GM10847 (cell line): ENCODE results near the gene FUOM.

ENCODE experiments used
- POLR2A ChIP-seq: IDR thresholded peaks from 2 replicates; pipeline ENCODE4 v1.6.1; 2011; ENCODE audit not compliant: insufficient read length; ENCODE audit errors: extremely low read depth

Gene FUOM

DNA sequence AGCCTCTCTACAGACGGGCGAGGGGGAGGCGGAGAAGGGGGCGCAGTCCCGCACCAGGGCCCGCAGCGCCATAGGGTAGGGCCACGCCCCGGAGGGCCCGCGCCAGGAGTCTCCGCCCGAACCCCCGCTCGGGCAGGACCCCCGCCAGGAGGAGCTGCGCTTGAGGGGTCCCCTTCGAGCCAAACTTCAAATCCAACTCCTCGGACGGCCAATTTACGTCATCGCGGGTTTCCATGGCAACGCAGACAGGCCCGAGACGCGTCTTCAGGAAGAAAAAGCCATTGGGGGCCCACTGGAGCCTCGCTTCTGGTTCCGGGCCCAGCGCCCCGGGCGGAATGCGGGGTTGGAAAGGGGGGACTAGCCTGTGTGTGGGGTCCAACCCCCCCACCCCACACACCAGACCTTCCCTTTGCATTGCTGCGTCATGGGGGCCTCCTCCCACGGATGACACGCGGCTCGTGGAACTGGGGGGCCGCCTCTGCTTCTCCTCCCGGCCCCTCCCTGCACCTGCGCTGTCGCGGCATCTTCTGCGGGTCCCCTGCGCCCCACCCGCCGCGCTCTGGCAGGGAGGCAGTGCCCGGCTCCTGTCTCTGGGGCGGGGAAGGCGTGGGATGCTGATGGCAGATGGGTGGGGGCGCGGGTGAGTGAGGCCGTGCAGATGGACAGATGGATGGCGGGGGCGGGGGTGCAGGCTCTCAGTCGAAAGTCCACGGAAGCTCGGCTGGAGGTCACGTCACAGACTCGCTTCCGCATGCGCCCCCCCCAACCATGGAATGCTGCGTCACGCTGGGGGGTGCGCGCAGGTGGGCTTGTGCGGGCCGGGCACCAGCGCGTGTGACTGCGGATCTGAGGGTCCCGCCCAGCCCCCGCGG lies 22.3 kb downstream of the FUOM start:
- no peak for TF ChIP-seq POLR2A

DNA sequence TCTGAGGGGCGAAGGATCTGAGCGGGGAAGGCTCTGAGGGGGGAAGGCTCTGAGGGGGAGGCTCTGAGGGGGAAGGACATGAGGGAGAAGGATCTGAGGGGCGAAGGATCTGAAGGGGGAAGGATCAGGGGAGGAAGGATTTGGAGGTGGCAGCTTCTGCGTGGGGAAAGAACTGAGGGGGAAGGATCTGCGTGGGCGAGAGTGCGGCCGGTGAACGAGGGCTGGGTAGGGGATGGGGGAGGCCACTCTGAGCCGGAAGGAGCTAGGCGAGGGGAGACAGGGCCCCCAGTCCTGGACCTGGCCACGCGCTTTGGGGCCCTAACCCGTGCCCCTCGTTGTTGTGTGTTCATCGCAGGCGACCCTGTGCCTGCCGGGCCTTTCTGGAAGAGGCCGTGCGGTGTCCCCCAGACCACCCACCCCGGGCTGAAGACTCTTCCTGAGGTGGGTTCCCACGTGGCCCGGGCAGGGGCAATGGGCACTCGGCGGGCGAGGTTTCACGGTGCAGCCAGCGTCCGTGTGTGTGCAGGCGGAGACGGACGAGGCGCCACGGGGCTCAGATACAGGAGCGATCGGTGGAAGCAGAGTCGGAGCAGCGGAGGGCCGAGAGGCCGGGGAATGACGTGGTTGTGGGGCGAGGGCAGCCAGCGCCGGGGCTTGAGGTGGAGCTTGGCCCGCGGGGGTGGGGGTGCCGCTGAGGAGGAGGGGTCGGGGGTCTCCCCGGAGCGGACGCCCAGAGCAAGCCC lies 23.1 kb downstream of the FUOM start:
- no peak for TF ChIP-seq POLR2A

- TF ChIP-seq POLR2A: no peak
Measured at GRCh38 chr10:133332936-133333699, 24.7 kb downstream of the FUOM start.

DNA sequence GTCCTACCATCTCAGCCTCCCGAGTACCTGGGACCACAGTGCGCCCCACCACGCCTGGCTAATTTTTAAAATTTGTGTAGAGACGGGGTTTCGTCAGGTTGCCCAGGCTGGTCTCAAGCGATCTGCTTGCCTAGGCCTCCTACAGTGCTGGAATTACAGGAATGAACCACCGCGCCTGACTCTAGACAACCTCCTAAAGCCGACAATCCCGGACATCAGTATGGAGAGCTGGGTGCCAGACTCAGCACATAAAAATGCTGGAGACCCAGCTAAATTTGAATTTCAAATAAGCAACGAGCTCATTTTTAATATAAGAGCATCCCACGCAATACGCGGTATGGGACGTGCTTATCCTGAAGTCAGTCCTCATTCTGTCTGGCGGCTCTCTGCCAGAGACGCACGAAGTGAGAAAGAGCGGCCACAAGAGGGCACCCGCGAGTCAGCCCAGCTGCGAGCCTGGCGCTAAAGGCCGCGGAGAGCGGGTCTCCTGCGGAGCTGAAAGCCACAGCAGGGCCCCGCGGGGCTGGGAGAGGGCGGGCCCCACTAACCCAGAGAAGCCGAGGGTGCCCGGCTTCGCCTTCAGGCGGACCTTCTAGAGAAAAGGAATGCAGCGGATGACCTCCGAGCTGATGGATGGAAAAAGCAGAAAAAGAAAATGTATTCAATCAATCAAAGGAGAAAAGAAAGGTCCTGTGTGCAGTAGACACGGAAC lies 28.2 kb downstream of the FUOM start:
- no peak for TF ChIP-seq POLR2A

GRCh38 chr10:133328358-133329343 lies 29.2 kb downstream of the FUOM start:
- TF ChIP-seq POLR2A: no peak

DNA sequence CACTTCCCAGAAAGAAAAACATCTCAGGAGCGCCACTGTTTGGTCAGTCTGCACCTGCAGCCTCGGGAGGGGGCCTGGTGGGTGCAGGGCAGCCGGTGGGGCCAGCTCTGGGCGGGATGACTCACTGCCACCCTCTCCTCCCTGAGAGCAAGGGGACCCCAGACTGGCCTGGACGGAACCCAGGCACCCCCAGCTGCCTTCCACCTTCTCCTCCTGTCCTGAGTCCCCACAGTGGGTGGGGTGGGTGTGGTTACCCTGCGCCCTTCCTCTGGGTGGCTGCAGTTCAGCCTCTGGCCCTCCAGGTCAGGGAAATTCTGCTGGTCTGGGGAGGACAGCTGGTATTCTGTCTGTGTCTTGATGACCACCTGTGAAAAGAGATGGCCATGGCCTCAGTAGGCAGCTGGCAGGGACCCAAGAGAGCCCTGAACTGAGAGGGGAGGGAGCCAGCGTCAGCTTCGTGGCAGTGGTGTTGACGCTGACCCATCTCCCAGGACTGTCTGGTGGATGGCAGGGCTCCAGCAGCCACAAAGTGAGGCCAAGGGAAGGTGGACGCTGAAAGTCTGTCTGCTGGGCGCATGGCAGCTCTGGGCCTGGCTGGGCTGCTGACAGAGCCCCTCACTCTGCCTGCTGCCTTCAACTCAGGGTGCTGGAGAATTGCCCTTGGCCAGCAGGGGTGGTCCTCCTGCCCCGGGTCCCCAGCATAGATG lies 30.0 kb downstream of the FUOM start:
- no peak for TF ChIP-seq POLR2A

DNA sequence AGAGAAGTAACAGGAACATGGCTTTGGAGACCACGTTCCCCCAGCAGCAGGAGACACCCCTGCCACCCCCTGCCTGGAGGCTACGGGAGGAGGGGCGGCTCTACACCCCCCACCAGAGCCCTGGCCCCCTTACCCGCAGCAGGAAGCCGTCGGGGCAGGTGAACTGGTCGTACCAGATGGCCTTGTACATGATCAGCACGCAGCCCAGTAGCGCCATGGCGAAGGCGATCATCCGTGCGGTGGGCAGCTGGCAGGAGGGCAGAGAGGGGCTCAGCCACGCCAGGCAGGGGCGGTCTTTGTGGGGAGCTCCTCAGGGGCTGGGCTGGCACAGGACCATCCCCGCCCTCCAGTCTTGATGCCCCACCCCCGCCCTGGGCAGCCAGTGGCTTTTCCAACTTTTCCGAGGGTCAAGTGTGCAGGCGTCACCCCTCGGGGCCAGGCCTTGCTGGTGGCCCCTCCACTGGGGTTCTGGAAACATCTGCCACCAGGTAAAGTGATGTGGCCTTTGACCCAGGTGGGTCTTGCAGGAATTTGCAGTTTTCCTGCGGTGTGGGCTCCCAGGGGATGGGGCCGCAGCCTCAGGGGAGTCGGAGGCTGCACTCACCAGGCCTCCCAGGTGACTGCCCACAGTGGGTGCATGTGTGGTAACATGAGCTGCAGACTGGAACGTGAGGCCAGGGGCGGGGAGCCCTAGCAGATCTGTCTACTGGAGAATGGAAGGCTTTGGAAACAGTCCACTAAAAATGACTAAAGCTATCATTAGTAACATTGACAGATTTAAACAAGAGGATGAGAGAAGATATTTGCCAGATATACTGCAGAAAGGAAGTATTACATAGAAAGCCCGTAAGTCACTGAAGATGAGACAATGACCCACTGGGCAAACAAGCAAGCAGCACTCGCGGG lies 30.8 kb downstream of the FUOM start:
- TF ChIP-seq POLR2A: no peak

- TF ChIP-seq POLR2A: no peak
Measured at GRCh38 chr10:133326223-133326551, 31.6 kb downstream of the FUOM start.

- TF ChIP-seq POLR2A: no peak
Measured at GRCh38 chr10:133325440-133326222, 32.2 kb downstream of the FUOM start.

DNA sequence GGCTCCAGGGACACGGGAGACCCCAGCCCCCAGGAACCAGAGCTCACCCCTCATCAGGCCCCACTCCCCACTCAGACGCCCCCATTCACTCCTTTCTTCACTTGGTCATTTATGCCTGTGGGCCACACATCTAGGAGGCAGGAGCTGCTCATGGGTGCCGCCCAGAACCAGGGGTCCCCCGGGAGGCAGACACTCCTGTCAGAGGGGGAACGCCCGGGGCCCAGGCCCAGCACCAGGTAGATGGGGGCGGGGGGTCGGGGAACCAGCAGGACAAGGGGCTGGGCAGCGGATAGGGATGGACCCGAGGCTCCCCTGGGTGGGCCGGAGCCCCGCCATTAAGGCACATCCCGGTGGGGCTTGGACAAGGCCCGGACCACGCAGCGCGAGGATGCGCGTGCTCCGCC lies 33.0 kb downstream of the FUOM start:
- no peak for TF ChIP-seq POLR2A

DNA sequence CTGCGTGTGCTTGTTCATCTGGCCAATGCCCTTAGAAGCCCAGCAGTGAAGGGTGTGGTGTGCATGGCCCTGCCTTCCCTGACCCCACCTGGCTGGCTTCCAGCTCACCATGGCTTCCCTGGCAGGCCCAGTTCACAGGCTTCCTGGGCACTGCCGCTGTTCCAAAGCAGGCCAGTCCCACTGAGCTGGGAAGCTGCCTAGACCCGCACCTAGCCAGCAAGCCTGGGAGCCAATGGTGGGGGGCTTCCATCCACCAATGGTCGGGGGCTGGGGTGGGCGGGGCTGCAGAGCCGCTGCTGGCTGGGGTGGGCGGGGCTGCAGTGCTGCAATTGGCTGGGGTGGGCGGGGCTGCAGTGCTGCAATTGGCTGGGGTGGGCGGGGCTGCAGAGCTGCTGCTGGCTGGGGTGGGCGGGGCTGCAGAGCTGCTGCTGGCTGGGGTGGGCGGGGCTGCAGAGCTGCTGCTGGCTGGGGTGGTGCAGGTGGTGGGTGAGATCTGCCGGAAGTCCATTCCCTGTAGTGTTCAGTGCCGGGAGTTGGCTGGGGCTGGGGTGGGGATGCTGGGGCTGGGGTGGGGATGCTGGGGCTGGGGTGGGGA lies 33.5 kb downstream of the FUOM start:
- TF ChIP-seq POLR2A: no peak
